Karpas-422 (cell line): ENCODE results near the gene REXO5. TPM values are rescaled to one million over a fixed set of nuclear protein-coding genes. Genes with fewer than 3 reads are reported as not detected.

Experiments
- DNase-seq: peaks from one replicate; pipeline ENCODE4 v3.0.0-alpha.2; 2015
- H2AFZ ChIP-seq: fragments of 200-600 bp; sonication (generic); 2 replicates; pipeline ENCODE4 v1.6.1; 2014; ENCODE audit warnings: antibody characterized with exemption, low read length, mixed read lengths
- H3K27ac ChIP-seq: fragments of 200-600 bp; sonication (generic); 2 replicates; pipeline ENCODE4 v1.5.1; 2014; ENCODE audit warnings: mild to moderate bottlenecking, low read length, moderate library complexity
- H3K27me3 ChIP-seq: fragments of 200-600 bp; sonication (generic); 2 replicates; pipeline ENCODE4 v1.6.1; 2014; ENCODE audit warnings: low read length, mixed read lengths
- H3K36me3 ChIP-seq: fragments of 200-600 bp; sonication (generic); 2 replicates; pipeline ENCODE4 v1.6.1; 2014; ENCODE audit warnings: low read length, mixed read lengths; ENCODE audit not compliant: insufficient read depth
- H3K4me1 ChIP-seq: fragments of 200-600 bp; sonication (generic); 2 replicates; pipeline ENCODE4 v1.6.1; 2014; ENCODE audit warnings: mild to moderate bottlenecking, low read length, mixed read lengths
- H3K4me2 ChIP-seq: fragments of 200-600 bp; sonication (generic); 2 replicates; pipeline ENCODE4 v1.6.1; 2014; ENCODE audit warnings: low read length, low read depth, mild to moderate bottlenecking; ENCODE audit not compliant: poor library complexity, severe bottlenecking
- H3K4me3 ChIP-seq: fragments of 200-600 bp; sonication (generic); 2 replicates; pipeline ENCODE4 v1.5.1; 2014; ENCODE audit warnings: mild to moderate bottlenecking, antibody characterized with exemption, low read length, mixed read lengths
- H3K79me2 ChIP-seq: fragments of 200-600 bp; sonication (generic); 2 replicates; pipeline ENCODE4 v1.6.1; 2014; ENCODE audit warnings: mild to moderate bottlenecking, low read length, mixed read lengths
- H3K9ac ChIP-seq: fragments of 200-600 bp; sonication (generic); 2 replicates; pipeline ENCODE4 v1.6.0; 2014; ENCODE audit warnings: low read length
- H3K9me2 ChIP-seq: fragments of 200-600 bp; sonication (generic), shearing (Covaris generic); replicated peaks from 2 replicates; pipeline ENCODE4 v1.6.0; 2014; ENCODE audit warnings: mild to moderate bottlenecking, low read length, moderate library complexity; ENCODE audit not compliant: insufficient read depth
- H3K9me3 ChIP-seq: fragments of 300-700, 200-600 bp; sonication (generic); 2 replicates; pipeline ENCODE4 v1.6.1; 2014; ENCODE audit warnings: low read length, mixed read lengths
- H4K20me1 ChIP-seq: fragments of 200-600 bp; sonication (generic); 2 replicates; pipeline ENCODE4 v1.6.1; 2014; ENCODE audit warnings: mild to moderate bottlenecking, antibody characterized with exemption, low read length, low read depth; ENCODE audit not compliant: insufficient read depth
- total RNA-seq: library from RNA; depleted of rRNA; stranded (reverse); fragments of >200 nt; shearing (Covaris generic); gene quantifications from 2 replicates; pipeline ENCODE4 v1.2.3, GENCODE V29; 2014; ENCODE audit warnings: low replicate concordance

REXO5 gene
- total RNA-seq, 1 experiment from 2014 or later: 13.9 TPM

DNA sequence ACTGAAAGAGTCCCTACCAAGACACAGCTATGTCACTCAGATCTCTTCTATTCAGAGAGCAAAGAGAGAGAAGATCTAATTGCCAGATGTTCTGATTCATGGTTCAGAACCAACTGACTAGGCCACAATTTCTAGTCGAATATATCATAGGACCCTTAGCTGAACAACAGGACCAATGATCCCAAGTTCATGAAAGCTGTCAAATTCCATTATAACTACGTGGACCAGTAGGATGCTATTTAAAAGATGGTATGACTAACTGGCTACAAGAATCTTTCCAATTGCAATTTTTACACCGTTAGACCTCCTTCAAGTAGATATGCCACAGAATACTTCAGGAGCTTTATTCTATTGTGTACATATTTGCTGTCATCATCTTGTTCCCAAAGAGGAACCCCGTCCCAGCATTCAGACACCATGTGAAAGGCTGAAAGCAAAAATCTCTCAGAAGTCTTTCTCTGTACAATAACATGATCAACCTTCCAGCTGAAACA lies 67.8 kb downstream of the REXO5 start:
- no peak for DNase-seq
- Histone ChIP-seq H3K36me3 (no peaks in the 10 kb centered on the region), H3K27me3 (no peaks in the 10 kb centered on the region), H3K9me2 (no peaks in the 10 kb centered on the region), H3K9ac (0 out of 2 replicates have a peak overlapping the region, but pooled peaks have one; percentile 1), H3K4me1 (peaks cover 23% of the 10 kb centered on the region), H4K20me1 (0 out of 2 replicates have a peak, but pooled peaks cover 11% of the 10 kb centered on the region), H3K4me3 (no peak overlapping the region), H3K79me2 (peaks cover 74% of the 10 kb centered on the region), H3K4me2 (peak overlapping the region; percentile 44), H2AFZ (no peak overlapping the region), H3K9me3 (no peaks in the 10 kb centered on the region), H3K27ac (no peak overlapping the region)

DNA sequence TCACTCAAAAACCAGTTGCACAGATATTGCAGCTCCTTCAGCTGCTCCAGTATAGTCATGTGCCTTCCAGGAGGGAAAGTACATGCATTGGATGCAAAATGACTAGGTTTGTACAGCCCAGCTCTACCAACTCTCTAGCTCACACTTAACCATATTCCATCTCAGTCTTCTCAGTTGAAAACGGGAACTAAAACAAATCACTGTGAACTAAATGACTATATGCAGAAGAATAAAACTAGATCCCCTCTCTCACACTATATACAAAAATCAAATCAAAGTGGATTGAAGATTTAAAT lies 69.0 kb downstream of the REXO5 start:
- Histone ChIP-seq H3K4me3 (no peak overlapping the region), H4K20me1 (0 out of 2 replicates have a peak, but pooled peaks cover 11% of the 10 kb centered on the region), H3K27ac (peak overlapping the region; percentile 5; the same call in 1 of the 2 replicates)

DNA sequence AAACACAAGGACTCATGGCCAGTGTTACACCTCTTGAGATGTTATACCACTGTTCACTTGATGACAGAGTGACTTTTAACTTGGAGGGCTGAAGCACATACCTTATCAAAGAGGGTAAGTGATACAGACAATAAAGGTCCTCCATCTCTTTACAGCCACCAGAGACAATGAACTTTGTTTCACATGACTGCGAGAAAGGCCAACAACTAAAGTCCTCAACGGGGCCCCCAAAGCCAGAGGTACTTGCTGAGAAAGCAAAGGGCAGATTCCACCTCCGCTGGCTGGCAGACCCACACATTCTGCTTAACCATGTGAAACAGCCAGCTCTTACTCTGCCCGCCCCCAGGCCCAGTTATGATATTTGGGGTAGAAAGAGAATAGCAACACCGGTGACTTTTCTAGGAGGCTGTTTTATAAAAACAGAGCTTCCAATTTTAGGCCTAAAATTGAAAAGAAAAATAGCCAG lies 72.4 kb downstream of the REXO5 start:
- Histone ChIP-seq H3K9ac (no peak overlapping the region), H3K9me2 (no peaks in the 10 kb centered on the region), H3K36me3 (no peaks in the 10 kb centered on the region), H3K27me3 (no peaks in the 10 kb centered on the region), H3K4me3 (no peak overlapping the region), H3K27ac (no peak overlapping the region), H3K9me3 (no peaks in the 10 kb centered on the region), H3K79me2 (peaks cover 75% of the 10 kb centered on the region), H3K4me2 (no peak overlapping the region), H4K20me1 (0 out of 2 replicates have a peak, but pooled peaks cover 6% of the 10 kb centered on the region), H3K4me1 (peaks cover 32% of the 10 kb centered on the region), H2AFZ (no peak overlapping the region)
- DNase-seq: no peak

More for the DNA sequence above, 69.0 kb downstream of the REXO5 start:
- no peaks in the 10 kb centered on the region for H3K36me3 ChIP-seq
- DNase-seq: no peak
- peak overlapping the region; percentile 44 for H3K4me2 ChIP-seq
- no peaks in the 10 kb centered on the region for H3K9me2 ChIP-seq
- H3K27me3 ChIP-seq: no peaks in the 10 kb centered on the region
- peaks cover 76% of the 10 kb centered on the region for H3K79me2 ChIP-seq
- H3K9me3 ChIP-seq: no peaks in the 10 kb centered on the region
- H3K9ac ChIP-seq: no peak overlapping the region
- no peak overlapping the region for H2AFZ ChIP-seq
- peaks cover 28% of the 10 kb centered on the region for H3K4me1 ChIP-seq

DNA sequence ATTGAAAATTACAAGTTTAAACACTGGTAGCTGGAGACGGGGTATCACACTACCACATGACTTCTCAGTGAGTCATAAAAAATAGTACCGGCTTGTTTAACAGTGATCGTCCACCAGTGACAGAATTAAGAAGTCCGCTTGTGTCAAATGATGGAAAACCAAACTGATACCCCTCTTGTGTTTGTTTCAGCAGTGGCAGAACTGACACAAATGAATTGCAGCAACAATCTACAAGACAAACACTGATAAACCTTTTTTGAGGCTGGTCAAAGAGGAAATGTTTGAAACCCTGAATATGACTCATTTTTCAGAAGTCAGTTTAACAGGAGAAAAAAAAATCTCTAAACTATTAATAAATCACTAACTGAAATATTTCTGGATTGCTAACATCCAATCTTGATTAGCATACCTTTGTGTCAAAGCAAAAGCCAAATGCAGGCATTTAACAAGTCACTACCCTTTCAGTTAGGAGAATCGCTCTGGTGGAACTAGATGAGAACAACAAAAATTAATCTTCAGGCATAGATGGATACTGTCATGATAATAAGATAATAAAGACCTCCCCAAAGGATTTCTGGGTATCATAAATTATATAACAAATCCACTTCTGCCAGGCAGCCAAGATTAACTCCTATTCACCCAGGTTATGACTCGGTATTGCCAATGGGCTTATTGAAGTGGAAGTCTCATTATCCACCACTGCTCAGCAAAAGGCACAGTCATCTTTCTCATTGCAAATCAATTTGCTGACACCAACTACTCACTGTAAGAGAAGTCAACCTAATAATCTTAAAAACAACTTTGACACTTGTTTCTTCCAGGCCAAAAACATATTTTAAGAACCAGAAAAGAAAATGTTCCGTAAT lies 73.1 kb downstream of the REXO5 start:
- no peak overlapping the region for H3K27ac ChIP-seq
- peaks cover 28% of the 10 kb centered on the region for H3K4me1 ChIP-seq
- H3K4me2 ChIP-seq: no peak overlapping the region
- no peaks in the 10 kb centered on the region for H3K9me2 ChIP-seq
- H3K79me2 ChIP-seq: peaks cover 75% of the 10 kb centered on the region
- H3K27me3 ChIP-seq: no peaks in the 10 kb centered on the region
- H3K36me3 ChIP-seq: no peaks in the 10 kb centered on the region
- H3K4me3 ChIP-seq: no peak overlapping the region
- no peak overlapping the region for H3K9ac ChIP-seq
- H2AFZ ChIP-seq: no peak overlapping the region
- H3K9me3 ChIP-seq: no peaks in the 10 kb centered on the region
- DNase-seq: no peak
- H4K20me1 ChIP-seq: 0 out of 2 replicates have a peak, but pooled peaks cover under 1% of the 10 kb centered on the region

DNA sequence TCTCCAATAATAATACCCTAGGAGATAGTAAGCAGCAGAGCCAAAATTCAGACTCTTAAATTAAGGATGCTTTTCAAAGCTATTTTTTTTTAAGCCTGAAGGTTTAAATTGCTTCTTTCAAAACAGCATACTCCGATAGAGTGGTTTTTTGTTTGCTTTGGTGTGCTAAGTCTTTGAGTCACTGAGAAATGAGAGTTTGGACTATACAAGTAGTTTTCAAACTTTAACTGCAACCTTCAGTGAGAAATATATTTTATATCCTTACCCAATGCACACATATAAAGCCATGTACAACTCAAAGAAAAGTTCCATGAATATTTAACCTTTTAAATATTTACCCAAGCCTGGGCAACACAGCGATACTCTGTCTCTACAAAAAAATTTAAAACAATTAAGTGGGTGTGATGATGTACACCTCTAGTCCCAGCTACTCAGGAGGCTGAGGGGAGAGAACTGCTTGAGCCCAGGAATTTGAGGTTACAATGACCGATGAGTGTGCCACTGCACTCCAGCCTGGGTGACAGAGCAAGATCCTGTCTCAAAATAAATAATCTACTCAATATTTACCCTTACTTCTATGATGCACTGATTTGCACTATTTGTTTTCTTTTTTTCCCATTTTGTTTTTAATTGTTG lies 74.7 kb downstream of the REXO5 start:
- H3K4me1 ChIP-seq: peaks cover 15% of the 10 kb centered on the region
- no peaks in the 10 kb centered on the region for H3K27me3 ChIP-seq
- H3K79me2 ChIP-seq: peaks cover 78% of the 10 kb centered on the region
- H3K9ac ChIP-seq: no peak overlapping the region
- no peaks in the 10 kb centered on the region for H3K36me3 ChIP-seq
- DNase-seq: no peak
- no peaks in the 10 kb centered on the region for H4K20me1 ChIP-seq
- no peak overlapping the region for H3K27ac ChIP-seq
- no peaks in the 10 kb centered on the region for H3K9me2 ChIP-seq
- H2AFZ ChIP-seq: no peak overlapping the region
- no peak overlapping the region for H3K4me2 ChIP-seq
- H3K9me3 ChIP-seq: no peaks in the 10 kb centered on the region
- no peak overlapping the region for H3K4me3 ChIP-seq

DNA sequence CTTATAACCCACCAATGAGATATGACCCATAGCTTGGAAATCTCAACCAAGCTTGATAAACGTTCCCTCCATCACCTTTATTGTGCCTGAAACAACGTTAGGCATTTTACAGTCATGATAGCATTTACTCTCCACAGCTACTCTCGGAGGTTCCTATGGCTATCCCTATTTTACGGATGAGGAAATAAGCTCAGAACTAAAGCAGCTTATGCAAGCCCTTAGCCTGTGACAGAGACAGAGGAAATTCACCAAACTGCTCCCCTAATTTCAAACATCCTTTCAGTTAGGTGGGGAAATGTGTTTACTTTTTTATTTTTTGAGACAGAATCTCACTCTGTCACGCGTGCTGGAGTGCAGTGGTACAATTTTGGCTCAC lies 75.2 kb downstream of the REXO5 start:
- Histone ChIP-seq H3K36me3 (no peaks in the 10 kb centered on the region), H3K27me3 (no peaks in the 10 kb centered on the region), H3K9ac (no peak overlapping the region), H2AFZ (no peak overlapping the region), H3K9me3 (no peaks in the 10 kb centered on the region), H3K4me3 (no peak overlapping the region), H3K4me1 (peaks cover 15% of the 10 kb centered on the region), H4K20me1 (no peaks in the 10 kb centered on the region), H3K27ac (no peak overlapping the region), H3K4me2 (no peak overlapping the region), H3K9me2 (no peaks in the 10 kb centered on the region), H3K79me2 (peaks cover 77% of the 10 kb centered on the region)
- DNase-seq: no peak

DNA sequence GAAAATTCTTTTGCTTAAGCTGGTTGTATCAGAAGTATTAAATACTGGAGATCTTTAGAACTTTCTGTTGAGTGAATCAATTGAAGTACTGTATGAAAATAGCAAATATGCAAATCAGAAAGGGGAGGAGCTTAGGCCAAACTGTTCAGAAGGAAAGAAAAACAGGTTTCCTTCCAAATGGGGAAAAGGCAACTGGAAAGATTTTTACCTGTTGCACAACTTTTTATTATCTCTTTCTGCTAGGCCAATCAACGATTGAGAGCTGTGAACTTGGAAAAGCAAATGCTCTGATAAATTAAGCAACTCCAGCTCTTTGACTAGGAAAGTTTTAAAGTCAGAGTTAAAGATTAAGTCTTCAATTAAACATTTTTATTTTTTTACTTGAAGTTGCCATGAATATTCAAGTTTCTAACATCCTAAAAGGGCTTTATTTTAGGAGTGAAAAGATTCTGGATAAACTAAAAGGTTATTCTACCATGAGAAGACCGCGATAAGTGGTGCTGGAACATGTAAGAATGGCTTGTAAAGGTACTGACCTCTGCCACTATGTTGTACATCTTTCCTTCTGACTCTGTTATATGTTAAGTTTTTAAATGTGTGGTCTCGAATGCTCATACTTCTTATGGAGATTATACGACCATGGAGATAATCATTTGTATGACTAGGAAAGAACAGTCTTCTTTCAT lies 77.4 kb downstream of the REXO5 start:
- no peaks in the 10 kb centered on the region for H3K36me3 ChIP-seq
- H3K79me2 ChIP-seq: peaks cover 75% of the 10 kb centered on the region
- no peaks in the 10 kb centered on the region for H4K20me1 ChIP-seq
- no peak overlapping the region for H2AFZ ChIP-seq
- H3K27me3 ChIP-seq: no peaks in the 10 kb centered on the region
- H3K27ac ChIP-seq: no peak overlapping the region
- no peak overlapping the region for H3K9ac ChIP-seq
- H3K4me2 ChIP-seq: no peak overlapping the region
- no peaks in the 10 kb centered on the region for H3K9me2 ChIP-seq
- H3K9me3 ChIP-seq: no peaks in the 10 kb centered on the region
- no peak overlapping the region for H3K4me3 ChIP-seq
- H3K4me1 ChIP-seq: peaks cover 15% of the 10 kb centered on the region
- DNase-seq: no peak

DNA sequence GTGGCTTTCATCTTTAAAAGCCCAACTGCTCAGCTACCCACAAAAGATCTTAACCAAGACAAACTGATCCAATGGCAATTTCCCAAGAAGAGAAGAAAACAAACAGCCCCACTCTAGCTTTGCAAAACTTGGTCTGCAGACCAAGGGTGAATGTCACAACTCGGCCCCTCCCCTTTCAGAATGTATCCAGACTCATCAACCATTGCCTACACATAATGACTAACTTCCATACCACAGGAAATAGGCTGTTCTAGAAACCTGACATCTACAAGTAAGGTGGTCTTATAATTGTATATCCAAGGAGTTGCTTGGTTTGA lies 77.9 kb downstream of the REXO5 start:
- peaks cover 12% of the 10 kb centered on the region for H3K4me1 ChIP-seq
- H3K9me2 ChIP-seq: no peaks in the 10 kb centered on the region
- H3K4me2 ChIP-seq: no peak overlapping the region
- H3K9ac ChIP-seq: no peak overlapping the region
- H3K9me3 ChIP-seq: no peaks in the 10 kb centered on the region
- peaks cover 70% of the 10 kb centered on the region for H3K79me2 ChIP-seq
- no peak overlapping the region for H3K4me3 ChIP-seq
- H3K27me3 ChIP-seq: no peaks in the 10 kb centered on the region
- DNase-seq: no peak
- H3K27ac ChIP-seq: no peak overlapping the region
- H2AFZ ChIP-seq: no peak overlapping the region
- no peaks in the 10 kb centered on the region for H3K36me3 ChIP-seq
- no peaks in the 10 kb centered on the region for H4K20me1 ChIP-seq
